Measurements from ENCODE around the gene OR2T27.
A peak's percentile ranks its signal among the peaks of the same experiment; 100 is the strongest.
"Not testable (repeated sequence)": the region's sequence is repeated elsewhere in the genome, so short reads cannot be mapped to it uniquely, and the experiment has no call there.

Gene OR2T27

GRCh38 chr1:248655354-248655753 lies at the start of gene OR2T27:
Gene OR2T27 (minus strand): TSS chr1:248655528. CDS start chr1:248650884, 4,644 bp downstream.
- DNase-seq, result not testable (repeated sequence)

GRCh38 chr1:248704606-248705005 lies 49.3 kb upstream of the OR2T27 start:
- no peak for DNase-seq

GRCh38 chr1:248703674-248704073 lies 48.3 kb upstream of the OR2T27 start:
- peak; percentile 17 for DNase-seq

- DNase-seq, result no peak
Observed at GRCh38 chr1:248702714-248703113, 47.4 kb upstream of the OR2T27 start, which contains the start of gene OR14I1. Gene OR14I1 (minus strand): TSS chr1:248702766.

- no peak for DNase-seq
Observed at GRCh38 chr1:248699099-248699498, 43.8 kb upstream of the OR2T27 start.

GRCh38 chr1:248697907-248698306 lies 42.6 kb upstream of the OR2T27 start:
- DNase-seq, result no peak

- DNase-seq, result no peak
Observed at GRCh38 chr1:248696774-248697173, 41.4 kb upstream of the OR2T27 start.

GRCh38 chr1:248696261-248696660 lies 40.9 kb upstream of the OR2T27 start:
- DNase-seq, result peak; percentile 36

GRCh38 chr1:248695451-248696132 lies 40.3 kb upstream of the OR2T27 start:
- no peak for DNase-seq

GRCh38 chr1:248691567-248692155 lies 36.3 kb upstream of the OR2T27 start:
- no peak for DNase-seq

- DNase-seq, result no peak
Observed at GRCh38 chr1:248688527-248689298, 33.4 kb upstream of the OR2T27 start.

- peak; percentile 7 for DNase-seq
Observed at GRCh38 chr1:248686815-248687214, 31.5 kb upstream of the OR2T27 start.

GRCh38 chr1:248681651-248682050 lies 26.3 kb upstream of the OR2T27 start:
- DNase-seq, result no peak

- no peak for DNase-seq
Observed at GRCh38 chr1:248670003-248670402, 14.7 kb upstream of the OR2T27 start.

- DNase-seq, result not testable (repeated sequence)
Observed at GRCh38 chr1:248663453-248664328, 8.4 kb upstream of the OR2T27 start.

GRCh38 chr1:248656797-248657196 lies 1.5 kb upstream of the OR2T27 start:
- DNase-seq, result not testable (repeated sequence)

GRCh38 chr1:248648770-248649536 lies 6.4 kb downstream of the OR2T27 start:
- DNase-seq, result not testable (repeated sequence)

- not testable (repeated sequence) for DNase-seq
Observed at GRCh38 chr1:248645178-248645577, 10.2 kb downstream of the OR2T27 start, which contains the start of gene OR2T35. Gene OR2T35 (minus strand): TSS chr1:248645278. CDS start chr1:248639258, 6,020 bp downstream.

GRCh38 chr1:248642971-248643651 lies 12.2 kb downstream of the OR2T27 start:
- not testable (repeated sequence) for DNase-seq

GRCh38 chr1:248641583-248641982 lies 13.7 kb downstream of the OR2T27 start:
- not testable (repeated sequence) for DNase-seq

- not testable (repeated sequence) for DNase-seq
Observed at GRCh38 chr1:248640906-248641305, 14.4 kb downstream of the OR2T27 start.
